HCT116 (cell line): ENCODE data around the gene ADIPOQ.

Experiments used
- ATF3 ChIP-seq: IDR thresholded peaks from 2 replicates; pipeline ENCODE4 v1.6.1; 2012
- CEBPB ChIP-seq: IDR thresholded peaks from 2 replicates; pipeline ENCODE4 v1.6.1; 2012; ENCODE audit warnings: low read depth
- CTCF ChIP-seq, 3 experiments: fragments of 200-600 bp in 1 of 3; sonication (generic) in 1 of 3; IDR thresholded peaks in 2 of 3; conservative IDR thresholded peaks in 1 of 3; 2 replicates each; pipeline ENCODE4 v1.5.1; 2012 to 2017; ENCODE audit warnings: low read depth in 2 of 3, low read length in 2 of 3, antibody characterized with exemption in 1 of 3, borderline replicate concordance in 1 of 3, control low read depth in 1 of 3, mild to moderate bottlenecking in 1 of 3, mixed read lengths in 1 of 3, mixed run types in 1 of 3, moderate library complexity in 1 of 3; ENCODE audit not compliant: insufficient read depth in 1 of 3
- EZH2 ChIP-seq: fragments of 200-600 bp; sonication (generic); IDR thresholded peaks from 2 replicates; pipeline ENCODE4 v1.6.1; 2017; ENCODE audit warnings: antibody characterized with exemption, mixed run types
- EZH2phosphoT487 ChIP-seq: fragments of 200-600 bp; IDR thresholded peaks from 2 replicates; pipeline ENCODE4 v1.6.1; 2018; ENCODE audit warnings: antibody characterized with exemption, borderline replicate concordance
- FOSL1 ChIP-seq: IDR thresholded peaks from 2 replicates; pipeline ENCODE4 v1.6.1; 2012; ENCODE audit warnings: low read depth
- MAX ChIP-seq: IDR thresholded peaks from 2 replicates; pipeline ENCODE4 v1.6.1; 2012
- POLR2A ChIP-seq: IDR thresholded peaks from 2 replicates; pipeline ENCODE4 v1.7.0; 2011; ENCODE audit warnings: borderline replicate concordance; ENCODE audit not compliant: insufficient read depth, insufficient read length; ENCODE audit errors: extremely low read depth
- SP1 ChIP-seq: IDR thresholded peaks from 2 replicates; pipeline ENCODE4 v1.6.1; 2012; ENCODE audit warnings: low read depth
- TCF7L2 ChIP-seq: IDR thresholded peaks from 2 replicates; pipeline ENCODE4 v1.7.0; 2011; ENCODE audit warnings: borderline replicate concordance, inconsistent platforms; ENCODE audit not compliant: insufficient read depth, insufficient read length; ENCODE audit errors: extremely low read depth
- YY1 ChIP-seq: IDR thresholded peaks from 2 replicates; pipeline ENCODE4 v1.6.1; 2011; ENCODE audit warnings: low read length, low read depth, moderate library complexity, mild to moderate bottlenecking; ENCODE audit not compliant: insufficient replicate concordance; ENCODE audit errors: extremely low read depth
- TF ChIP-seq, protein P1 (sequence below): IDR thresholded peaks from 2 replicates; pipeline ENCODE4 v1.6.1; 2012; ENCODE audit warnings: low read depth
- TF ChIP-seq, protein P2 (sequence below): IDR thresholded peaks from 2 replicates; pipeline ENCODE4 v1.6.1; 2011; ENCODE audit warnings: mild to moderate bottlenecking, low read length, moderate library complexity; ENCODE audit not compliant: insufficient replicate concordance; ENCODE audit errors: extremely low read depth

DNA sequence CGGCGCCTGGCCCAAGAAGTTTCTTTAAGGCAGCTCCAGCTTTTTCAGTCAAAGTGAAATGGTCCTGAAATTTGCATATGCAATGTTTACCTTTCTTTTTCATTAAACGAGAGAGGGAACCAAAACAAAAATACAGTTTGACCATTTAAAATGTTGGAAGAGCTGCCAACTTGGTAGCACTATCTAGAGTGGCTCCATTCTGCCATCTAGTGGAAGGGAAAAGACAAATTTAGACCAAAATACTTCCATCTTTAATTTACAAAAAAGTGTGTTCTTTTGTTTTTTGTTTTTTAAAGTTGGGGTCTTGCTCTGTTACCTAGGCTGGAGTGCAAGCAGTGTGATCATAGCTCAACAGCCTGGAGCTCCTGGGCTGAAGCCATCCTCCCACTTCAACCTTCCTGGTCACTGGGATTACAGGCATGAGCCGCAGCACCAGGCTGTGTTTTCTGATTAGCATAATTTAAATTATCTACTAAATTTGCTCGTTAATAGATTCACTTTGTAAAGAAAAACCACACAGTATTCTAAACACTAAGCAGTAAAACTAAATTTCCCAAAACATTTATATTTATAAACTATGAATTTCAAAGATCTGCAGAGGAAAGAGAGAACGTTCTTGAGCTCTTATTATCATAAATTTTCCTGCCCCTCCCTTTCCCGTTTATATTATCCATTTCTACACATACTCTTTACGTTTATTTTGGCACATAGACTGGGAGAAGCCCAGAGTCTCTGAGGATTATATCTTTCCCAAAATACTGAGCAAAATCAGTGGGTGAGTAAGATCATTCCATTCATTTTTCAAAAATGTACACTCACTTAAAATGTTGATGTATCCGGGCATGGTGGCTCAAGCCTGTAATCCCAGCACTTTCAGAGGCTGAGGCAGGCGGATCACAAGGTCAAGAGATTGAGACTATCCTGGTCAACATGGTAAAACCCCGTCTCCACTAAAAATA lies 20.8 kb upstream of the ADIPOQ start:
- peak; percentile 63 to 86 (median 76) for TF ChIP-seq CTCF (IDR thresholded peaks at IDR 0.05 in 2 of 3, conservative IDR thresholded peaks at IDR 0.05 in 1 of 3; ENCODE audit: borderline replicate concordance in 1 of 3, insufficient read depth in 1 of 3, low read depth in 2 of 3, low read length in 2 of 3)
- no peak for TF ChIP-seq POLR2A
- TF ChIP-seq, protein P1, sequence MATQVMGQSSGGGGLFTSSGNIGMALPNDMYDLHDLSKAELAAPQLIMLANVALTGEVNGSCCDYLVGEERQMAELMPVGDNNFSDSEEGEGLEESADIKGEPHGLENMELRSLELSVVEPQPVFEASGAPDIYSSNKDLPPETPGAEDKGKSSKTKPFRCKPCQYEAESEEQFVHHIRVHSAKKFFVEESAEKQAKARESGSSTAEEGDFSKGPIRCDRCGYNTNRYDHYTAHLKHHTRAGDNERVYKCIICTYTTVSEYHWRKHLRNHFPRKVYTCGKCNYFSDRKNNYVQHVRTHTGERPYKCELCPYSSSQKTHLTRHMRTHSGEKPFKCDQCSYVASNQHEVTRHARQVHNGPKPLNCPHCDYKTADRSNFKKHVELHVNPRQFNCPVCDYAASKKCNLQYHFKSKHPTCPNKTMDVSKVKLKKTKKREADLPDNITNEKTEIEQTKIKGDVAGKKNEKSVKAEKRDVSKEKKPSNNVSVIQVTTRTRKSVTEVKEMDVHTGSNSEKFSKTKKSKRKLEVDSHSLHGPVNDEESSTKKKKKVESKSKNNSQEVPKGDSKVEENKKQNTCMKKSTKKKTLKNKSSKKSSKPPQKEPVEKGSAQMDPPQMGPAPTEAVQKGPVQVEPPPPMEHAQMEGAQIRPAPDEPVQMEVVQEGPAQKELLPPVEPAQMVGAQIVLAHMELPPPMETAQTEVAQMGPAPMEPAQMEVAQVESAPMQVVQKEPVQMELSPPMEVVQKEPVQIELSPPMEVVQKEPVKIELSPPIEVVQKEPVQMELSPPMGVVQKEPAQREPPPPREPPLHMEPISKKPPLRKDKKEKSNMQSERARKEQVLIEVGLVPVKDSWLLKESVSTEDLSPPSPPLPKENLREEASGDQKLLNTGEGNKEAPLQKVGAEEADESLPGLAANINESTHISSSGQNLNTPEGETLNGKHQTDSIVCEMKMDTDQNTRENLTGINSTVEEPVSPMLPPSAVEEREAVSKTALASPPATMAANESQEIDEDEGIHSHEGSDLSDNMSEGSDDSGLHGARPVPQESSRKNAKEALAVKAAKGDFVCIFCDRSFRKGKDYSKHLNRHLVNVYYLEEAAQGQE: no peak
- no peak for TF ChIP-seq TCF7L2
- TF ChIP-seq CEBPB: no peak
- no peak for TF ChIP-seq EZH2phosphoT487
- no peak for TF ChIP-seq ATF3
- no peak for TF ChIP-seq SP1
- no peak for TF ChIP-seq FOSL1
- TF ChIP-seq YY1: no peak
- no peak for TF ChIP-seq EZH2
- TF ChIP-seq, protein P2, sequence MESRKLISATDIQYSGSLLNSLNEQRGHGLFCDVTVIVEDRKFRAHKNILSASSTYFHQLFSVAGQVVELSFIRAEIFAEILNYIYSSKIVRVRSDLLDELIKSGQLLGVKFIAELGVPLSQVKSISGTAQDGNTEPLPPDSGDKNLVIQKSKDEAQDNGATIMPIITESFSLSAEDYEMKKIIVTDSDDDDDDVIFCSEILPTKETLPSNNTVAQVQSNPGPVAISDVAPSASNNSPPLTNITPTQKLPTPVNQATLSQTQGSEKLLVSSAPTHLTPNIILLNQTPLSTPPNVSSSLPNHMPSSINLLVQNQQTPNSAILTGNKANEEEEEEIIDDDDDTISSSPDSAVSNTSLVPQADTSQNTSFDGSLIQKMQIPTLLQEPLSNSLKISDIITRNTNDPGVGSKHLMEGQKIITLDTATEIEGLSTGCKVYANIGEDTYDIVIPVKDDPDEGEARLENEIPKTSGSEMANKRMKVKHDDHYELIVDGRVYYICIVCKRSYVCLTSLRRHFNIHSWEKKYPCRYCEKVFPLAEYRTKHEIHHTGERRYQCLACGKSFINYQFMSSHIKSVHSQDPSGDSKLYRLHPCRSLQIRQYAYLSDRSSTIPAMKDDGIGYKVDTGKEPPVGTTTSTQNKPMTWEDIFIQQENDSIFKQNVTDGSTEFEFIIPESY: no peak
- TF ChIP-seq MAX: no peak
